Stimulated activated naive CD8-positive, alpha-beta T cell treated with anti-CD3 and anti-CD28 coated beads, Interleukin-15, amount 100 ng/mL, for 72 hours (primary cell): ENCODE measurements around the gene ADGRB3.
"Not testable (repeated sequence)": the region's sequence is repeated elsewhere in the genome, so short reads cannot be mapped to it uniquely, and the experiment has no call there.

Experiments used
- ATAC-seq: fragments of 150-1000 bp; cut with Tn5 transposase; 2 replicates; pipeline ENCODE4 v1.10.0; 2021; ENCODE audit warnings: mild to moderate bottlenecking, moderate library complexity
- DNase-seq, 2 donors: peaks; one replicate each; pipeline ENCODE4 v3.0.0; 2021 to 2022
- H3K27ac Mint-ChIP-seq, 2 donors: one replicate each; pipeline ENCODE4 v1.8.0; 2022; ENCODE audit warnings: mild to moderate bottlenecking in 2 of 2, mixed read lengths in 2 of 2, moderate library complexity in 2 of 2
- H3K27me3 Mint-ChIP-seq: one replicate; pipeline ENCODE4 v1.8.0; 2022; ENCODE audit warnings: mixed read lengths
- H3K4me1 Mint-ChIP-seq: one replicate; pipeline ENCODE4 v1.8.0; 2022; ENCODE audit warnings: mild to moderate bottlenecking, mixed read lengths
- H3K4me3 Mint-ChIP-seq, 2 donors: one replicate each; pipeline ENCODE4 v1.8.0; 2022; ENCODE audit warnings: mild to moderate bottlenecking in 2 of 2, mixed read lengths in 2 of 2, moderate library complexity in 1 of 2
- H3K9me3 Mint-ChIP-seq, 2 donors: one replicate each; pipeline ENCODE4 v1.8.0; 2022; ENCODE audit warnings: mixed read lengths in 2 of 2

The ADGRB3 gene

DNA sequence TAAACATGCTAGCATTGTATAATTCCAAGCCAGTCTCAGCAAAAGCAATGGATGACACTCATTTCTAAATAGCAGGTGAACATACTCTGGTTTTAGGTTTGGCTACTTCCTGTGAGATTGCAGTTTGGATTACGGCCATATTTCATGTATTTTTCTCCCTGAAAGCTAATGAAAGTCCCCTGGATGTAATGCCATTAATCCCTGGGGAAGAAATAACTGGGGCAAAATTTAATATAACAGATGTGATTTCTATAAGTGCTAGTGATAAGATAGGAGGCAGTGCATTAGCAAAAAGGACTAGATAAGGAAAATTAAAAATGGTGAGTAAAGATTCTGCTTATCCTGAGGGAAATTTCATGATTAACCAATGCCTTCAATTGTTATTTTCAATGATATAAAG, 238.2 kb downstream of the ADGRB3 start:
- no peak overlapping the region for H3K27ac Mint-ChIP-seq
- H3K4me3 Mint-ChIP-seq: no peak overlapping the region
- H3K9me3 Mint-ChIP-seq: no peaks in the 10 kb centered on the region
- no peaks in the 10 kb centered on the region for H3K27me3 Mint-ChIP-seq
- no peak for ATAC-seq
- no peak for DNase-seq
- no peaks in the 10 kb centered on the region for H3K4me1 Mint-ChIP-seq

DNA sequence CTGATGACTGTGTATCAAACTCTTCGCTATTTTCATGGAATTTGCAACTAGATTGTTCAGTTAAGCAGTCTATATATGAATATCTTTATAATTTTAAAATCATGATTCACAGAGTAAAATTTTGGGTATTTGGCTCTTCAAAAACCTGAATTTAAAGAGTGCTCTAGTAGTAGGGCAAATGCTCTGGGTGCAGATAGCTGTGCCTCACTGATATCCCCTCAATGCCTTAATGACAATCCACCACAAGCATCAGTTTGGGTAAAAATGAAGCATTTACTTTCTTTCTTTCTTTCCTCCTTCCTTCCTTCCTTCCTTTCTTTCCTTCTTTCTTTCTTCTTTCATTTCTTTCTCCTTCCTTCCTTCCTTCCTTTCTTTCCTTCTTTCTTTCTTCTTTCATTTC, 239.7 kb downstream of the ADGRB3 start:
- DNase-seq (no peak), ATAC-seq (no peak)
- H3K27ac Mint-ChIP-seq: no peak overlapping the region
- H3K4me1 Mint-ChIP-seq: no peaks in the 10 kb centered on the region
- H3K27me3 Mint-ChIP-seq: no peaks in the 10 kb centered on the region
- H3K4me3 Mint-ChIP-seq: no peak overlapping the region
- no peaks in the 10 kb centered on the region for H3K9me3 Mint-ChIP-seq

DNA sequence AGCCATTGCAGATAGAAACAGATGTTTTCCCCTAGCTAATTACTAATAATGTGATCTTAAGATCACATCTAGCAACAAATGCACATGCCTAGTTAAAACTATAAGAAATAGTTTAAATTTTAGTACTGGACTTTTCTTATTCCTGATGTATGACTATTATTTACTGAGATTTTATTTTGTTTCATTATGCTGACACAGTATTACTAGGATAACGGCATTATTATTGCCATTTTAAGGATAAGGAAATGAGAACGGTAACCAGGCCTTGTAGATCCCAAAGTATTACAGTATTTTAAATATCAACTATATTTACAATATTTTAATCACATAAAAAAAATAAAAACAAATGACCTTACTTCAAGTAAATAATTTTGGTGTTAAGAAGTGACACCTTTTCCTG, 240.3 kb downstream of the ADGRB3 start:
- H3K27me3 Mint-ChIP-seq: no peaks in the 10 kb centered on the region
- ATAC-seq (no peak), DNase-seq (no peak)
- no peak overlapping the region for H3K4me3 Mint-ChIP-seq
- no peaks in the 10 kb centered on the region for H3K9me3 Mint-ChIP-seq
- no peak overlapping the region for H3K27ac Mint-ChIP-seq
- H3K4me1 Mint-ChIP-seq: no peaks in the 10 kb centered on the region

DNA sequence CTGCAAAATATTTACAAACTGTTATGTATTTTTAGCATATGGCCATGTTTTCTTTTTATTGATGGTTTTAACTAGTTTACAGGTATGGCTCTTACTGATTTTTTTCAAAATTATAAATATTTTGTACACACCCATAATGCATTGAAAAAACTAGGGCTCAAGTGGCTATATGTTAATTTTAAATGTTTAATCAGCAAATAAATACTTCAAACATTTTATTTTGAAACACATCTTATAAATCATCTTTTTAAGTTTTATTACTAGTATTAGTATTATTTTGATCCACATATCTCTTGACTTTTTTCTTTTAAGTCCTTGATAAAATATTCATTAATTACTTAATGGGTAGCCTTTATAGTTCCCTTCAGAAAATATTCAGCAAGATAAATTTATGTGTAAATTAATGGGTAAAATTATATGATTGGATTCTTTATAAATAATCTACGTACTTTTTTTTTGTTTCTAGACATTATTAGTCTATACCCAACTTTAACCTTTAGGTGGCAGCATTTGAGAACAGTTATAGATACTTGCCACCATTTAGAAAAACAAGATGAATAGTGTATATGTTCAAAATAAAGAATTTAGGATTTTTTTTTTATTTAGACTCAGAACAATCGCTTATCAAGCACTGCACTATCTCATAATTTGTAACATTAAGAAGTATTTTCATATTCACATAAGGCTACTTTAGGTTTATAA, 241.9 kb downstream of the ADGRB3 start:
- DNase-seq (no peak), ATAC-seq (no peak)
- no peak overlapping the region for H3K4me3 Mint-ChIP-seq
- H3K9me3 Mint-ChIP-seq: no peaks in the 10 kb centered on the region
- H3K4me1 Mint-ChIP-seq: no peaks in the 10 kb centered on the region
- H3K27ac Mint-ChIP-seq: no peak overlapping the region
- no peaks in the 10 kb centered on the region for H3K27me3 Mint-ChIP-seq

DNA sequence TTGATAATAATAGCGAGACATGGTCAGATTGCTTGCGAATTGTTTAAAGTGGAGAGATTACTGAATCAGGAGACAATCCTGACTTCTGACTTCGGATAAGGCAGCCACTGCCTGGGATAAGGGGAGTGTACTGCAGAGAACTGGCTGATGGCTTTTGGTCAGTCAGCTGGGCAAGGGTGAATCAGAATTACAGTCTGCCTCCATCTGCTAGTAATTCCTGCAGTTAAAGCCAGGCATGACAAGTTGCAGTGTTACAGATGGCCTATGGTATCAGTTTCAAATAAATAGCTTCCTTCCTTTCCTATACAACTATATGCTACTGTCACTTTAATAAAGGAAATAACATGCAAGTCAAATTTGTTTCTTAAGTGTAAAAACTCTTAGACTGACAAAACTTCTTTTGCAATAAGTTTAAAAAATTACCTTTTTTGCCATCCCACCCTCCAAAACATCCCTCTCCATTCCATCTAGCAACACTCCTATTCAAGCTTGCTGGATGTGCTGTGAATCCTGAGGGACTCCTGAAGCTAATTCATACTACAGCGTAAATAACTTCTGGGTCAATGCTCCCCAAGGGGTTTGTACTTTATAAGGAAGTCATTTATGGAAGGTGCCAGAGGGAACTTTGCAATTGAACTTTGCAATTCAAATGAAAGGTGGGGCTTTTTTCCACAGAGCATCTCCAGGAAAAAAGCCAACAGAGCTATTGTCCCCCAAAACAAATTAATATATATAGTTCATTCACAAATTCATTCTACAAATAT, 245.2 kb downstream of the ADGRB3 start:
- Mint-ChIP-seq H3K27me3 (no peaks in the 10 kb centered on the region), H3K4me1 (no peaks in the 10 kb centered on the region), H3K4me3 (no peak overlapping the region), H3K9me3 (peaks cover 0 to 8% of the 10 kb centered on the region in 2 donors), H3K27ac (no peak overlapping the region)
- no peak for ATAC-seq
- no peak for DNase-seq

DNA sequence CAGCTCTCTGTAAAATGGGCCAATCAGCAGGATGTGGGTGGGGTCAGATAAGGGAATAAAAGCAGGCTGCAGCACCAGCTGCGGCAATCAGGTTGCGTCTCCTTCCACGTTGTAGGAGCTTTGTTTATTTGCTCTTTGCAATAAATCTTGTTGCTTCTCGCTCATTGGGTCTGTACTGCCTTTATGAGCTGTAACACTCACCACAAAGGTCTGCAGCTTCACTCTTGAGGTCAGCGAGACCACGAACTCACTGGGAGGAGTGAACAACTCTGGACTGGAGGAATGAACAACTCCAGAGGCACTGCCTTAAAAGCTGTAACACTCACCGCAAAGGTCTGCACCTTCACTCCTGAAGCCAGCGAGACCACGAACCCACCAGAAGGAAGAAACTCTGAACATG, 248.2 kb downstream of the ADGRB3 start:
- not testable (repeated sequence) for ATAC-seq, H3K27ac Mint-ChIP-seq, H3K4me1 Mint-ChIP-seq, H3K27me3 Mint-ChIP-seq, DNase-seq, H3K4me3 Mint-ChIP-seq, H3K9me3 Mint-ChIP-seq

DNA sequence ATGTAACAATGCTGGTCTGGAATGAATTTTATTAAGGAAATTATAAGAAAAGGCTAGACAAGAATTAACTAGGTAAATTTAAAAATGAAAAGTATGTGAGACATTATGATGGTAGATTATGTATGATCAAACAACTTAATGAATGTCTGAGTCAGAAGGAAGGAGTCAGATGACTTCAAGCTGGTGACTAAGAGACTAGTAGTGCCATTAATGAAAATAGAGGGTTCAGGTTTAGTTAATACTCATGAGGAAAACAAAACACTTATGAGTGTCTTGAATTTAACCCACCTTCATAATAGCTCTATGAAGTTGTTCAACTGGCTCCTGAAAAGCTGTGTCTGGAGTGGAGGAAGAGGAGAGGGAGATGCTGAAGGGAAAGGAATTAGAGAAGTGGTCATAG, 256.3 kb downstream of the ADGRB3 start:
- Mint-ChIP-seq H3K4me1 (no peaks in the 10 kb centered on the region), H3K27me3 (no peaks in the 10 kb centered on the region), H3K4me3 (no peak overlapping the region), H3K9me3 (peaks cover 0 to under 1% of the 10 kb centered on the region in 2 donors), H3K27ac (no peak overlapping the region)
- no peak for ATAC-seq
- DNase-seq: no peak

DNA sequence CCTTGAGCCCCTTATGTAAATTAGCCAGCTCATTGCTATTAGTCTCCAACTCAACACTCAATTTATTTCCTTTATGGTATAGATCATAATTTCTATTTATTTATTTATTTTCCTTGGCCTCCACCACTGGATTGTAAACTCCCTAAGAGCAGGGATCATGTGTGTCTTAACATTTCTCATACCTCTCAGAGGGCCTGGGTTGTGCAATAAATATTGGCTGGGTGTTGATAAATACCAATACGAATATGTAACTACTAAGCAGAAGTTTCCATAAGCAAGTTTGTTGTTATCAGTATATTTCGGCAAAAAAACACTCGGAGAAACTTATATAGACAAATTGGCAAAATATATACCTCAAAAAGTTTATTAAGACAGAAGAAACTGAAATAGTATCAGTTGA, 257.4 kb downstream of the ADGRB3 start:
- Mint-ChIP-seq H3K4me1 (no peaks in the 10 kb centered on the region), H3K27ac (no peak overlapping the region), H3K9me3 (peaks cover 7 to 8% of the 10 kb centered on the region in 2 donors), H3K27me3 (no peaks in the 10 kb centered on the region), H3K4me3 (no peak overlapping the region)
- no peak for ATAC-seq
- no peak for DNase-seq

DNA sequence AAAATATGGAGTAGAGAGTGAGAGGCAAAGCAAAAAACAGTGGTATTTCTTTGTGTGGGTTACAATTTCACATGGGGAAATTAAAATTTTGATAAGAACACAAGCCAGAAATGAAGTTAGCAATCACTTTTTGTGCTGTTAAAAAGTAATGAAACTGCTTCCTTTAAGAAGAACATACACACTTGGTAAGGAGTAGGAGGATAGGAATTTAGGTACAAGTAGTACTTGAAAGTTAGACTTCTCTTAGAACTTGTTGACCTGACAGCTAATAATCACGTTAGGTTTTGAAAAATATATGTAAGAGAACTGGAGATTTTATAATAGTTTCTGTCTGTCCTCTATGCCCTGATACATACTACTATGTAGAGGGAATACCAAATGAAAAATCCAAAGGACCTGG, 260.8 kb downstream of the ADGRB3 start:
- Mint-ChIP-seq H3K4me1 (no peaks in the 10 kb centered on the region), H3K4me3 (no peak overlapping the region), H3K9me3 (peaks cover 7 to 8% of the 10 kb centered on the region in 2 donors), H3K27ac (no peak overlapping the region), H3K27me3 (no peaks in the 10 kb centered on the region)
- no peak for DNase-seq
- ATAC-seq: no peak

DNA sequence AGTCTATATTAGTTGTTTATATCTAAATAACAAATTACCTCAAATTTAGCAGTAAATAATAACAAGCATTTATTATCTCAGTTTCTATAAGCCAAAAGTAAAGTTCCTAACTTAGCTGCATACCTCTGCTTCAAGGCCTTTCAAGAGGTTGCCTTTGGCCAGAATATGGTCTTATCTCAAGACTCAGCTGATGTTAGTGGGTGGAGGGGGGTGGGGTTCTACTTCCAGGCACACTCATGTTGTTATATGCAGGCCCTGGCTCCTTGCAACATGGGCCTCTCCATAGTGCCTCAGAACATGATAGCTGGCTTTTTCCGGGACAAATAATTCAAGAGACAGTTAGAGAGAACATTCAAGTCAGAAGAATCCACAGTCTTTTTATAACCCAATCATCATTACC, 266.0 kb downstream of the ADGRB3 start:
- ATAC-seq: no peak
- no peaks in the 10 kb centered on the region for H3K27me3 Mint-ChIP-seq
- no peak for DNase-seq
- no peaks in the 10 kb centered on the region for H3K4me1 Mint-ChIP-seq
- H3K27ac Mint-ChIP-seq: no peak overlapping the region
- H3K9me3 Mint-ChIP-seq: peaks cover 7 to 8% of the 10 kb centered on the region in 2 donors
- H3K4me3 Mint-ChIP-seq: no peak overlapping the region

DNA sequence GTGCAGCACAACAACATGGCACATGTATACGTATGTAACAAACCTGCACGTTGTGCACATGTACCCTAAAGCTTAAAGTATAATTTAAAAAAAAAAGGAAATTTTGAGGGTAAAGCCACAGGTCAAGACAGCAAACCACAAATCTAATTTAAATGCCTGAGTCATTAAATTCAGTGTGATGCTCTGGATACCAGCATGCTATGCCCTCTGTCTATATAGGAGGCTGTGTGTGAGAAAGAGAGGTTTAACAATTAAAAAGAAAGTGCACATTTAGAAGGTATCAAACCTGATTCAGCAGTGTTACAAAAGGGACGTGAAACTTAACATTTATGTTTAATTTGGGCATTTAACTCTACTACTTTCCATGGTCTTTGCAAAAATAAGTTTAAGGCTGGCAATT, 276.3 kb downstream of the ADGRB3 start:
- ATAC-seq: no peak
- no peaks in the 10 kb centered on the region for H3K27me3 Mint-ChIP-seq
- H3K9me3 Mint-ChIP-seq: no peaks in the 10 kb centered on the region

DNA sequence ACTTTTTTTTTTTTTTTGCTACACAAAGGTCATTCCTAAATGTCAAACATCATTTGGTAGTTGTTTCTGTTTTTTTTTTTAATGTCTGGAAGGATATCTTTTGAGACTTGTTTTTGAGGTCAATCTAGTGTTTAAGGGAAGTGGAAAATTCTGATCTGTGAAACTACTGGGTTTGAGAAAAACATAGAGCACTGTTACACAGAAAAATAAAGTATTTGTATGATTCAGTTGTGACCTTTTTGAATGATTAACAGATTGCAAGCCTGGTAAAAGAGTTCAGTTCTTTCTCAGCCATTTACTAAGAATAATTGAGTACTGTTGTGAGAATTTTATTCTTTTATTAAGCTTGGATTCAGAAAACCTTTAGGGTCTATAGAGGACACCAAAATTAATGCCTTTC, 276.7 kb downstream of the ADGRB3 start:
- no peak overlapping the region for H3K27ac Mint-ChIP-seq
- no peak for ATAC-seq
- no peaks in the 10 kb centered on the region for H3K9me3 Mint-ChIP-seq
- no peaks in the 10 kb centered on the region for H3K27me3 Mint-ChIP-seq
- no peak overlapping the region for H3K4me3 Mint-ChIP-seq
- no peak for DNase-seq
- H3K4me1 Mint-ChIP-seq: no peaks in the 10 kb centered on the region

More for the DNA sequence above, 276.3 kb downstream of the ADGRB3 start:
- Mint-ChIP-seq H3K27ac (no peak overlapping the region), H3K4me3 (no peak overlapping the region), H3K4me1 (no peaks in the 10 kb centered on the region)
- no peak for DNase-seq

DNA sequence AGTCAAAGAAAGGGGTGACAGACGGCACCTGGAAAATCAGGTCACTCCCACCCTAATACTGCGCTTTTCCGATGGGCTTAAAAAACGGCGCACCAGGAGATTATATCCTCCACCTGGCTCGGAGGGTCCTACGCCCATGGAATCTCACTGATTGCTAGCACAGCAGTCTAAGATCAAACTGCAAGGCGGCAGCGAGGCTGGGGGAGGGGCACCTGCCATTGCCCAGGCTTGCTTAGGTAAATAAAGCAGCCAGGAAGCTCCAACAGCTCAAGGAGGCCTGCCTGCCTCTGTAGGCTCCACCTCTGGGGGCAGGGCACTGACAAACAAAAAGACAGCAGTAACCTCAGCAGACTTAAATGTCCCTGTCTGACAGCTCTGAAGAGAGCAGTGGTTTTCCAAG, 277.7 kb downstream of the ADGRB3 start:
- H3K4me1 Mint-ChIP-seq, H3K27me3 Mint-ChIP-seq, H3K4me3 Mint-ChIP-seq: not testable (repeated sequence)

DNA sequence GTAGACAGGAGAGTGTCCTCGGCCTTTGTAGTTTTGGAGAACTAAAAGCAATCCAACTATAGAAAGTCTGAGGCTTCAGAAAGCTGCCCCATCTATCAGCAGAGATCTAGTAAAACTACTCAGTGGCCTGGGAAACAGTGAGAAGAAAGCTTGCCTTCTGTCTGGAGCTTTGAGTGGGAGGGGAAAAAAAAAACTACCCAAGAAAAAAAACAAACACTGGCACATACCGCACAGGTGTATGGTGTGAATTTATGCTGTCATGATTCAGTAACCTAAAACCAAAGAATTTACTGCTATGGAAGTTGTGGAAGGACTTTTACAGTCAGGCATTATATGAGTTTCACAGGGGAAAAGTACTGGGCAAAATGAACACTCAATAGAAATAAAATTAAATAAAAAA, 280.5 kb downstream of the ADGRB3 start:
- peaks cover 0 to 7% of the 10 kb centered on the region in 2 donors for H3K9me3 Mint-ChIP-seq
- DNase-seq: no peak
- ATAC-seq: no peak
- no peaks in the 10 kb centered on the region for H3K27me3 Mint-ChIP-seq
- no peak overlapping the region for H3K27ac Mint-ChIP-seq
- H3K4me3 Mint-ChIP-seq: no peak overlapping the region
- no peaks in the 10 kb centered on the region for H3K4me1 Mint-ChIP-seq

More for the DNA sequence above, 277.7 kb downstream of the ADGRB3 start:
- not testable (repeated sequence) for ATAC-seq, DNase-seq, H3K27ac Mint-ChIP-seq, H3K9me3 Mint-ChIP-seq

DNA sequence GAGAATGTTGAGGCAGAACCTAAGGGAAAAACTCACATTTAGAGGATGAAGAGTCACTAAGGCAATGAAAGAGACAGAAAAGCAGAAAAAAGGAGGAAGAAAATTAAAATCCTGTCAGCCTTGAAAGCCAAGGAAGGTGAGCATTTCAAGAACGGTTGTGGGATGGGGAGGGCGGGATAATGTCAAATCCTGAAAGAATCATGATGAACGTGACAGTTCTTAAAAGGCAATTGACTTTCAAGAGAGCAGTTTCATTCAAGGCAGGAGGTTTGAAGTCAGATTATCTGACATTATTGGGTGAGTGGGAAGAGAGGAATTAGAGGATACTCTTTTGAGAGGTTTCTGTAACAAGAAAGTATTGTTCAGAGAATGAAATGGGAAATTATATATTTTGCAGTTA, 284.5 kb downstream of the ADGRB3 start:
- H3K9me3 Mint-ChIP-seq: peaks cover 0 to 7% of the 10 kb centered on the region in 2 donors
- H3K27ac Mint-ChIP-seq: no peak overlapping the region
- no peaks in the 10 kb centered on the region for H3K27me3 Mint-ChIP-seq
- no peak for DNase-seq
- no peak for ATAC-seq
- H3K4me3 Mint-ChIP-seq: no peak overlapping the region
- H3K4me1 Mint-ChIP-seq: no peaks in the 10 kb centered on the region

DNA sequence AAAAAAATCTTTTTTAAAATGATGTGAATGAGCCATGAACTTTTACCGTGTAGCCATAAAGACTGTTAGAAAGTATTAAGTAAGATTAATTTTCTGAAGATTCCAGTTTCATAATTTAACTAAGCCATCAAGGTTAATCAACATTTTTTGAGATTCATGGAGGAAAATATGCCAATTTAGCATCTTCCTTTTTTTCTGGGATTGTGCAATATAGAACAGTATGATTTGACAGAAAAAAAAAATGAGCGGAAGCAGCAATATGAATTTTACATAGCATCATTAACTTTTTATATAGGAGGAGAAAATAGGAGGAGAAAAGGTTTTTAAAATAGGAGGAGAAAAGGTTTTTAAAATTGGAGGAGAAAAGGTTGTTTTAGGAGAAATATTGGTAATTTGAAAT, 306.3 kb downstream of the ADGRB3 start:
- ATAC-seq (no peak), DNase-seq (no peak)
- Mint-ChIP-seq H3K4me1 (no peaks in the 10 kb centered on the region), H3K4me3 (no peak overlapping the region), H3K9me3 (no peaks in the 10 kb centered on the region), H3K27ac (no peak overlapping the region), H3K27me3 (no peaks in the 10 kb centered on the region)
